IMR-90 (cell line): ENCODE data around the gene CP. TPM values are rescaled to one million over a fixed set of nuclear protein-coding genes. Genes with fewer than 3 reads are reported as not detected.
A peak's percentile ranks its signal among the peaks of the same experiment; 100 is the strongest.

Experiments used
- ATAC-seq: fragments of 200-7000 bp; cut with Tn5 transposase; 2 replicates; pipeline ENCODE4 v1.9.1; 2020; ENCODE audit warnings: low read depth, mild to moderate bottlenecking, moderate library complexity
- BruUV-seq: library from RNA; stranded (reverse); fragments of 400-500 nt; replicated peaks from 2 replicates; lab custom pipeline; 2021; lab: Mats Ljungman, UMichigan
- CTCF ChIA-PET: fragments of 300-600 bp; formaldehyde crosslinking; extraction: SDS; loops from one replicate; lab custom pipeline; 2021; ENCODE audit warnings: antibody characterized with exemption; lab: Yijun Ruan, JAX
- POLR2A ChIA-PET: fragments of 300-600 bp; sonication (Branson Sonifier 250); formaldehyde crosslinking; loops from one replicate; lab custom pipeline; 2022; ENCODE audit warnings: antibody characterized with exemption; ENCODE audit not compliant: unreplicated experiment; lab: Charles Lee
- DNase-seq: peaks from one replicate; pipeline ENCODE4 v3.0.0; 2013
- H2AFZ ChIP-seq: replicated peaks from 2 replicates; pipeline ENCODE3; 2013; ENCODE audit warnings: low read length, mild to moderate bottlenecking; ENCODE audit not compliant: poor library complexity
- H2AK5ac ChIP-seq: 2 replicates; pipeline ENCODE4 v1.6.1; 2013; ENCODE audit warnings: low read depth, low read length, inconsistent platforms
- H2AK9ac ChIP-seq: replicated peaks from 2 replicates; pipeline ENCODE3; 2013; ENCODE audit warnings: mild to moderate bottlenecking, low read depth, low read length, moderate library complexity; ENCODE audit not compliant: poor library complexity
- H2BK120ac ChIP-seq: 2 replicates; pipeline ENCODE4 v1.6.1; 2013; ENCODE audit warnings: low read depth, low read length, inconsistent platforms
- H2BK15ac ChIP-seq: 3 replicates; pipeline ENCODE4 v1.6.1; 2013; ENCODE audit warnings: low read depth, low read length, inconsistent platforms
- H2BK20ac ChIP-seq: 2 replicates; pipeline ENCODE4 v1.6.1; 2013; ENCODE audit warnings: low read depth, mild to moderate bottlenecking, inconsistent platforms, low read length, moderate library complexity
- H2BK5ac ChIP-seq: 2 replicates; pipeline ENCODE4 v1.6.1; 2013; ENCODE audit warnings: mild to moderate bottlenecking, low read depth, low read length, inconsistent platforms; ENCODE audit not compliant: poor library complexity, severe bottlenecking
- H3K14ac ChIP-seq: replicated peaks from 2 replicates; pipeline ENCODE4 v1.6.1; 2013; ENCODE audit warnings: low read depth, low read length, inconsistent platforms
- H3K18ac ChIP-seq: 2 replicates; pipeline ENCODE4 v1.6.1; 2013; ENCODE audit warnings: low read depth, low read length, control low read depth
- H3K23ac ChIP-seq: 2 replicates; pipeline ENCODE4 v1.6.1; 2013; ENCODE audit warnings: low read depth, low read length, inconsistent platforms
- H3K27ac ChIP-seq: 2 replicates; pipeline ENCODE4 v1.5.1; 2013; ENCODE audit warnings: mild to moderate bottlenecking, control low read depth, low read length; ENCODE audit not compliant: insufficient read depth
- H3K27me3 ChIP-seq: 2 replicates; pipeline ENCODE4 v1.6.1; 2013; ENCODE audit warnings: low read length; ENCODE audit not compliant: control insufficient read depth, insufficient read depth
- H3K36me3 ChIP-seq: 2 replicates; pipeline ENCODE4 v1.6.1; 2013; ENCODE audit warnings: low read length, mixed read lengths; ENCODE audit not compliant: control insufficient read depth, insufficient read depth
- H3K4ac ChIP-seq: 2 replicates; pipeline ENCODE4 v1.6.1; 2013; ENCODE audit warnings: low read depth, low read length, inconsistent platforms
- H3K4me1 ChIP-seq: 2 replicates; pipeline ENCODE4 v1.6.1; 2013; ENCODE audit warnings: low read length, mixed read lengths; ENCODE audit not compliant: control insufficient read depth, insufficient read depth
- H3K4me2 ChIP-seq: 2 replicates; pipeline ENCODE4 v1.6.1; 2013; ENCODE audit warnings: low read depth, mild to moderate bottlenecking, control low read depth, low read length, moderate library complexity
- H3K4me3 ChIP-seq: 2 replicates; pipeline ENCODE4 v1.5.1; 2013; ENCODE audit warnings: low read depth, mild to moderate bottlenecking, control low read depth, low read length, moderate library complexity; ENCODE audit not compliant: insufficient read depth
- H3K56ac ChIP-seq: 2 replicates; pipeline ENCODE4 v1.6.1; 2013; ENCODE audit warnings: low read length, inconsistent platforms; ENCODE audit not compliant: insufficient read depth; ENCODE audit errors: extremely low read depth
- H3K79me1 ChIP-seq, 2 experiments: 2 replicates each; pipeline ENCODE4 v1.6.1; 2013; ENCODE audit warnings: low read length in 2 of 2, inconsistent platforms in 1 of 2, low read depth in 1 of 2
- H3K9ac ChIP-seq: 2 replicates; pipeline ENCODE4 v1.6.1; 2013; ENCODE audit warnings: low read depth, low read length, control low read depth
- H3K9me1 ChIP-seq: 2 replicates; pipeline ENCODE4 v1.6.1; 2013; ENCODE audit warnings: low read length, inconsistent platforms; ENCODE audit not compliant: insufficient read depth
- H3K9me3 ChIP-seq: 2 replicates; pipeline ENCODE4 v1.6.1; 2013; ENCODE audit warnings: low read length; ENCODE audit not compliant: control insufficient read depth, insufficient read depth
- H4K20me1 ChIP-seq: 2 replicates; pipeline ENCODE4 v1.6.1; 2013; ENCODE audit warnings: low read length, inconsistent platforms; ENCODE audit not compliant: insufficient read depth
- H4K5ac ChIP-seq: 2 replicates; pipeline ENCODE4 v1.6.1; 2013; ENCODE audit warnings: mild to moderate bottlenecking, low read depth, low read length, control low read depth
- H4K8ac ChIP-seq, 2 experiments: 2 replicates each; pipeline ENCODE4 v1.6.1; 2013; ENCODE audit warnings: low read depth in 2 of 2, low read length in 2 of 2, control low read depth in 1 of 2, inconsistent platforms in 1 of 2
- H4K91ac ChIP-seq: 2 replicates; pipeline ENCODE4 v1.6.1; 2013; ENCODE audit warnings: low read depth, low read length, inconsistent platforms; ENCODE audit not compliant: insufficient read depth
- BHLHE40 ChIP-seq: fragments of 150-350 bp; IDR thresholded peaks from 2 replicates; pipeline ENCODE4 v1.6.1; 2016; ENCODE audit warnings: mild to moderate bottlenecking, low read depth, low read length
- CEBPB ChIP-seq: IDR thresholded peaks from 2 replicates; pipeline ENCODE4 v1.6.1; 2012; ENCODE audit warnings: low read depth, low read length, improper control_type of control experiment
- CHD1 ChIP-seq: IDR thresholded peaks from 2 replicates; pipeline ENCODE4 v1.6.1; 2012; ENCODE audit warnings: low read depth, low read length, improper control_type of control experiment
- FOS ChIP-seq: fragments of 150-350 bp; IDR thresholded peaks from 2 replicates; pipeline ENCODE4 v1.6.1; 2016; ENCODE audit warnings: low read depth, low read length
- MAFK ChIP-seq: IDR thresholded peaks from 2 replicates; pipeline ENCODE4 v1.6.1; 2012; ENCODE audit warnings: low read depth, low read length, improper control_type of control experiment
- MAZ ChIP-seq: IDR thresholded peaks from 2 replicates; pipeline ENCODE4 v1.6.1; 2012; ENCODE audit warnings: low read depth, mild to moderate bottlenecking, low read length, improper control_type of control experiment, moderate library complexity, borderline replicate concordance
- MXI1 ChIP-seq: IDR thresholded peaks from 2 replicates; pipeline ENCODE4 v1.6.1; 2012; ENCODE audit warnings: low read depth, mild to moderate bottlenecking, low read length, moderate library complexity, borderline replicate concordance
- NFE2L2 ChIP-seq: fragments of 150-350 bp; IDR thresholded peaks from 2 replicates; pipeline ENCODE4 v1.6.1; 2016; ENCODE audit warnings: low read depth, mild to moderate bottlenecking, low read length
- POLR2A ChIP-seq: IDR thresholded peaks from 2 replicates; pipeline ENCODE4 v1.6.1; 2012; ENCODE audit warnings: mild to moderate bottlenecking, low read depth, low read length
- RAD21 ChIP-seq: IDR thresholded peaks from 2 replicates; pipeline ENCODE4 v1.6.1; 2012; ENCODE audit warnings: low read length, improper control_type of control experiment
- RCOR1 ChIP-seq: IDR thresholded peaks from 2 replicates; pipeline ENCODE4 v1.6.1; 2012; ENCODE audit warnings: mild to moderate bottlenecking, low read length, improper control_type of control experiment; ENCODE audit not compliant: insufficient replicate concordance
- RFX5 ChIP-seq: IDR thresholded peaks from 2 replicates; pipeline ENCODE4 v1.8.0; 2012; ENCODE audit warnings: low read depth, mild to moderate bottlenecking, low read length, moderate library complexity
- SMC3 ChIP-seq: fragments of 150-350 bp; IDR thresholded peaks from 2 replicates; pipeline ENCODE4 v1.6.1; 2016; ENCODE audit warnings: low read depth, mild to moderate bottlenecking, antibody characterized with exemption, low read length, moderate library complexity
- WGBS, 2 experiments: methylation state at CpG; one replicate each; pipeline versions ENCODE4 v1.1.5 to v1.1.7; 2013; ENCODE audit warnings: missing lambda C conversion rate in 2 of 2; ENCODE audit not compliant: insufficient read length in 1 of 2; ENCODE audit errors: extremely low coverage in 2 of 2; 5-methylcytosine and 5-hydroxymethylcytosine counted together
- dilution Hi-C: fragments of 300-500 bp; cut with HindIII; formaldehyde crosslinking; loops from one replicate; pipeline ENCODE4 v1.14.3; 2018; ENCODE audit warnings: low sequenced_read_pairs; ENCODE audit not compliant: unreplicated experiment
- in situ Hi-C: fragments of 300-500 bp; cut with MboI; formaldehyde crosslinking; loops from 3 replicates; pipeline ENCODE4 v1.14.3; 2019; ENCODE audit warnings: low sequenced_read_pairs, inconsistent platforms, mixed read lengths
- intact Hi-C: fragments of 100-400 bp; cut with micrococcal nuclease; formaldehyde crosslinking; loops from 2 replicates; pipeline ENCODE4 v1.10.0; 2022
- polyA plus RNA-seq, 3 experiments: library from polyadenylated mRNA; depleted of rRNA; stranded (reverse); fragments of >200 nt; gene quantifications; 2 replicates each; pipeline ENCODE4 v1.2.3, GENCODE V29; 2012; ENCODE audit warnings: low replicate concordance in 1 of 3
- total RNA-seq: library from RNA; depleted of rRNA; stranded (reverse); fragments of >200 nt; gene quantifications from 2 replicates; pipeline ENCODE4 v1.2.3, GENCODE V29; 2012
- TF ChIP-seq, protein P1 (sequence below): fragments of 150-350 bp; IDR thresholded peaks from 2 replicates; pipeline ENCODE4 v1.6.1; 2017; ENCODE audit warnings: mild to moderate bottlenecking, antibody characterized with exemption, low read length, low read depth
- TF ChIP-seq, protein P2 (sequence below): conservative IDR thresholded peaks from 2 replicates; pipeline ENCODE4 v1.5.1; 2012; ENCODE audit warnings: mild to moderate bottlenecking, low read depth, low read length, improper control_type of control experiment
- TF ChIP-seq, protein P3 (sequence below): fragments of 150-350 bp; IDR thresholded peaks from 2 replicates; pipeline ENCODE4 v1.6.1; 2016; ENCODE audit warnings: low read depth, mild to moderate bottlenecking, low read length, moderate library complexity, borderline replicate concordance

Gene CP
- total and polyA plus RNA-seq, 2 of the 4 experiments (the other 2 are of a cell fraction), result not detected

DNA sequence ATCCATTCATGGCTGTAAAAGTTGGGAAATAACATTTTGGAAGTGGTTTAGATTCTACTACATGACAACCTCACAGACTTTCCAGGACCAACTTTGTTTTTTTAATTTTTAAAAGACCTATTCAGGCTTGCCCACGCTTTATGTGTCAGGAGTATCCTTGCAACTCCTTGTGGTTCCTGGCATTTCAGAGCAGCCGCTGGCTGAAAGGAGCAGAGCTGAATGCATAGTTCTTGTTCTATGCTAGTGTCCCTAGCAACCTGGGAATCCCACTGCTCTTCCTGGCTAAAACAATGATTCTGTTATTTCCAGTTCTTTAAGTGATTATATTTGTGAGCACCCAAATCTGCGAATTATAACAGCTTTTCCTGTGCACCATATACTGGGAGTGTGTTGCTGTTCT, 34.9 kb downstream of the CP start:
- ATAC-seq (no peak), DNase-seq (no peak)
- no peak overlapping the region for H2AFZ ChIP-seq
- H4K8ac ChIP-seq, result no peak overlapping the region
- H4K5ac ChIP-seq, result no peak overlapping the region
- H2BK15ac ChIP-seq, result no peak overlapping the region
- no peak overlapping the region for H2BK120ac ChIP-seq
- H2BK20ac ChIP-seq, result no peak overlapping the region
- H3K36me3 ChIP-seq, result no peaks in the 10 kb centered on the region
- no peak overlapping the region for H3K4me3 ChIP-seq
- H3K9me1 ChIP-seq, result no peaks in the 10 kb centered on the region
- no peaks in the 10 kb centered on the region for H3K79me1 ChIP-seq
- H3K4me1 ChIP-seq, result no peaks in the 10 kb centered on the region
- H4K91ac ChIP-seq, result no peak overlapping the region
- H3K27ac ChIP-seq, result no peak overlapping the region
- H3K23ac ChIP-seq, result no peak overlapping the region; the same call in 1 of the 2 replicates
- POLR2A ChIA-PET, result no interaction called here
- H3K56ac ChIP-seq, result no peak overlapping the region
- TF ChIP-seq RAD21 (no peak), FOS (no peak), MAZ (no peak), RCOR1 (no peak), POLR2A (no peak), NFE2L2 (no peak), CHD1 (no peak), SMC3 (no peak), RFX5 (no peak), MAFK (no peak), MXI1 (no peak), CEBPB (no peak), BHLHE40 (no peak)
- TF ChIP-seq, protein P1, sequence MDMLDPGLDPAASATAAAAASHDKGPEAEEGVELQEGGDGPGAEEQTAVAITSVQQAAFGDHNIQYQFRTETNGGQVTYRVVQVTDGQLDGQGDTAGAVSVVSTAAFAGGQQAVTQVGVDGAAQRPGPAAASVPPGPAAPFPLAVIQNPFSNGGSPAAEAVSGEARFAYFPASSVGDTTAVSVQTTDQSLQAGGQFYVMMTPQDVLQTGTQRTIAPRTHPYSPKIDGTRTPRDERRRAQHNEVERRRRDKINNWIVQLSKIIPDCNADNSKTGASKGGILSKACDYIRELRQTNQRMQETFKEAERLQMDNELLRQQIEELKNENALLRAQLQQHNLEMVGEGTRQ, result no peak
- TF ChIP-seq, protein P2, sequence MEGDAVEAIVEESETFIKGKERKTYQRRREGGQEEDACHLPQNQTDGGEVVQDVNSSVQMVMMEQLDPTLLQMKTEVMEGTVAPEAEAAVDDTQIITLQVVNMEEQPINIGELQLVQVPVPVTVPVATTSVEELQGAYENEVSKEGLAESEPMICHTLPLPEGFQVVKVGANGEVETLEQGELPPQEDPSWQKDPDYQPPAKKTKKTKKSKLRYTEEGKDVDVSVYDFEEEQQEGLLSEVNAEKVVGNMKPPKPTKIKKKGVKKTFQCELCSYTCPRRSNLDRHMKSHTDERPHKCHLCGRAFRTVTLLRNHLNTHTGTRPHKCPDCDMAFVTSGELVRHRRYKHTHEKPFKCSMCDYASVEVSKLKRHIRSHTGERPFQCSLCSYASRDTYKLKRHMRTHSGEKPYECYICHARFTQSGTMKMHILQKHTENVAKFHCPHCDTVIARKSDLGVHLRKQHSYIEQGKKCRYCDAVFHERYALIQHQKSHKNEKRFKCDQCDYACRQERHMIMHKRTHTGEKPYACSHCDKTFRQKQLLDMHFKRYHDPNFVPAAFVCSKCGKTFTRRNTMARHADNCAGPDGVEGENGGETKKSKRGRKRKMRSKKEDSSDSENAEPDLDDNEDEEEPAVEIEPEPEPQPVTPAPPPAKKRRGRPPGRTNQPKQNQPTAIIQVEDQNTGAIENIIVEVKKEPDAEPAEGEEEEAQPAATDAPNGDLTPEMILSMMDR, result no peak
- TF ChIP-seq, protein P3, sequence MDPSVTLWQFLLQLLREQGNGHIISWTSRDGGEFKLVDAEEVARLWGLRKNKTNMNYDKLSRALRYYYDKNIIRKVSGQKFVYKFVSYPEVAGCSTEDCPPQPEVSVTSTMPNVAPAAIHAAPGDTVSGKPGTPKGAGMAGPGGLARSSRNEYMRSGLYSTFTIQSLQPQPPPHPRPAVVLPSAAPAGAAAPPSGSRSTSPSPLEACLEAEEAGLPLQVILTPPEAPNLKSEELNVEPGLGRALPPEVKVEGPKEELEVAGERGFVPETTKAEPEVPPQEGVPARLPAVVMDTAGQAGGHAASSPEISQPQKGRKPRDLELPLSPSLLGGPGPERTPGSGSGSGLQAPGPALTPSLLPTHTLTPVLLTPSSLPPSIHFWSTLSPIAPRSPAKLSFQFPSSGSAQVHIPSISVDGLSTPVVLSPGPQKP, result no peak
- no TSS peak for BruUV-seq
- intact Hi-C loops, result no loop called here
- no peak overlapping the region for H3K4me2 ChIP-seq
- H3K14ac ChIP-seq, result 0 out of 2 replicates have a peak overlapping the region, but pooled peaks have one; percentile 27
- dilution Hi-C loops, result no loop called here
- H3K18ac ChIP-seq, result no peak overlapping the region
- no peak overlapping the region for H2AK9ac ChIP-seq
- no CpG with 5 or more reads among the region's 3 CpGs for WGBS, 2 experiments
- no peak overlapping the region for H3K4ac ChIP-seq
- no peak overlapping the region for H2AK5ac ChIP-seq
- in situ Hi-C loops, result no loop called here
- no peak overlapping the region for H2BK5ac ChIP-seq
- no peaks in the 10 kb centered on the region for H3K27me3 ChIP-seq
- H3K9me3 ChIP-seq, result no peaks in the 10 kb centered on the region
- H4K20me1 ChIP-seq, result no peaks in the 10 kb centered on the region
- H3K9ac ChIP-seq, result no peak overlapping the region
- CTCF ChIA-PET, result no interaction called here
